Amniotic stem cell (primary cell): Measurements from ENCODE around the gene VAPA.

Experiments used
- DNase-seq: peaks from one replicate; lab custom pipeline; 2025; lab: John Stamatoyannopoulos, UW

VAPA gene

DNA sequence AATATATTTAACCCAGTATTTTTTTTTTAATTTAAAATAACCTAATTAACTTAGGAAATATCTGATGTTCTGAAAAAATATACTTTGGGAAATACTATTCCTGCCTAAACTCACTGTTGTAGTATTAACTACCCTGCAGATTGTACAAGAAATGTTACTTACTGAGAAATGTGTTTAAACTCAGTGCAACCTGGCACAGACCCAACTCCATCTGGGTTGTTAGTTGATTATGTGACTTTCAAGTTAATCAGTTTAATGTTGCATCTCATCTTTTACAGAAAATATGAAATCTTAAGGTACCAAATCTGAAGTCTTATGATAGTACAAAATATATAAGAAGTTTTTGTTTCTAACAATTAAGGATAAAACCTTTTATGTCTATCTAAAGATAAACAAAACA, 27.3 kb downstream of the VAPA start:
- DNase-seq = no peak

DNA sequence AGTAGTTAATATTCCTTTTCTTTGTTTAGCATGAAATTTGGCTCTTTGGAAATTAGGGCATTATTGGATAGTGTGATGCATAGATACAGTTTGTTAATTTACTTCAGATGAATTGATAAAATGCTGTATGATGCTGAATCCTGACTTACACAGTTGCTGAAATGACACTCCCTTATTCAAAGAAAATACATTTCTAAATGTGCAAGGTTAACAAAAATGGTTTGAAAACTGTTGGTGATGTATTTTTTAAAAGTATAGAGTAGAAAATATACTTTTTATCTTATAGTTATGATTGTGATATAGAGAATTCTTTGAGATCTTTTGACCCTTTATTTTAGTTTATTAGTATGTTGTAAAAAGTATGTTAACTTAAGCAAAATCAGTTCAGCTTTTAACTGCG, 27.8 kb downstream of the VAPA start:
- DNase-seq = no peak

DNA sequence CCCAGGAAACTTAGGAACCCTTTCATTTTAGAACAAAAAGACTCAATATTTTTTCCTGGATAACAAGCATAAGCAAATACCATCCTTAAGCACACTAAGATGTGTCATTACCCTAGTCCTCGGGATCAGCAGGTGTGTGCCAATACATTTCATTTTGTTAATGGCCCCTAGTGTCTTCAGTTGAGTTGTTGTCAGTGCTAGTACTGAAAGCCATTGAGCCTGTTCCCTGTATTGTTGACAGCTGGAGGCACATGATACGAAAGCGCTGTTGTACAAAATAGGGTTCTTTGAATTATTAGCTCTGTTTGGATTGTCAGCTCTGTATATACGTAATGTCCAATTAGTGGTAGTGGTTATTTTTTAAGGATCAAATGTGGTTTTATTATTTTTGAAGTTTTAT, 29.5 kb downstream of the VAPA start:
- DNase-seq = no peak

DNA sequence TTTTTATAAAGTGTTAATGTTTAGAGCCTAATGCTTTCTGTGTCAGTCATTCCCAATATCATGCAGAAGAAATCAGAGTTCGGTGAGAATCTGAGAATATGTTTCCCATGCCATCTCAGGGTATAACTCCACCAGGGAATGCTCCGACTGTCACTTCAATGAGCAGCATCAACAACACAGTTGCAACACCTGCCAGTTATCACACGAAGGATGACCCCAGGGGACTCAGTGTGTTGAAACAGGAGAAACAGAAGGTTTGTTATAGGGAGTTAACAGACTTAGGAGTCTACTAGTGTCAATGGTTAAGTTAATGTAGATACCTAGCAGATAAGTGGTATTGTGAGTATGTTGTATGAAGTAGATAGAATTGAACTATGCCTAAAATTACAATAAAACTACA, 31.0 kb downstream of the VAPA start:
- DNase-seq = no peak

DNA sequence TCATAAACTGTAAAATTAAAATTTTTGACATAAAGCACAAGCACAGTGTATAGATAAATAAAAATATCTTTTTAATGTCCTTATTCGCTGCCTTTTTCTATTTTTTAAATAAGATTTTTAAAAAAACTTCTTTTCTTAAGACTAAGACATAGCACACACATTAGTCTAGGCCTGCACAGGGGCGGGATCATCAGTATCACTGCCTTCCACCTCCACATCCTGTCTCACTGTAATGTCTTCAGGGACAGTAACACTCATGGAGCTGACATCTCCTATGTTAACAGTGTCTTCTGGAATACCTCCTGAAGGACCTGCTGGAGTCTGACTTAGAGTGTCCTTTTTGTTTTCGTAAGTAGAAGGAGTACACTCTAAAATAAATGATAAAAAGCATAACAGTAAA, 33.0 kb downstream of the VAPA start:
- DNase-seq = no peak

DNA sequence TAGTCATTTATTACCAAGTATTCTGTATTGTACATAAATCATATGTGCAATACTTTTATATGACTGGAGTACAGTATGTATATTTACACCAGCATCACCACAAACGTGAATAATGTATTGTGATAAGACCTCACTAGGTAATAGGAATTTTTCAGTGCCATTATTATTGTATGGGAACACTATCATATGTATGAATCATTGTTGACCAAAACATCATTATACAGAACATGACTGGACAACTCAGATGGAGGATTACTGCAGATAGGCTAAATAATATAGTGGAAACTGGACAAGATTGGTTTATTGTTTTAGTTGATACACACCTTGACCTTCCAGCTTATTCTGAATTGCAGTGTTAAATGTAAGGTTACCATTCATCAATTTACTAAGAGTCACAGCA, 33.4 kb downstream of the VAPA start:
- no peak for DNase-seq

DNA sequence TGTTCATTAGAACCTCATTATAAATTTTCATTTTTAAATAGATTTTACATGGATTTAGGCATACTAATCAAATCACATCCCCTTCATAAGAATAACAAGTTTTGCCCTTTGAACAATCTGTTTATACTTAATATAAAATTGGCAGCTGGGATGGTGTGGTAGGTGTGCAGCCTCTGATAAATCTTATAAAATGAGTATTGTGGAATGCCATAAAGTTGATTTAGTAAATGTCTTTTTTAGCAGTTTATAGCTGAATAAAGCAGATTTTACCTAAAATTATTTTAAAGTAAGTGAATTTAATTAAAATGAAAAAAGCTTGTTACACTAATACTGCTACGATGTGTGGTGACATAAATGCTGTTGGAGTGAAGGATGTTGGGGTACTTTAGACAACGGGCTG, 35.5 kb downstream of the VAPA start:
- no peak for DNase-seq

DNA sequence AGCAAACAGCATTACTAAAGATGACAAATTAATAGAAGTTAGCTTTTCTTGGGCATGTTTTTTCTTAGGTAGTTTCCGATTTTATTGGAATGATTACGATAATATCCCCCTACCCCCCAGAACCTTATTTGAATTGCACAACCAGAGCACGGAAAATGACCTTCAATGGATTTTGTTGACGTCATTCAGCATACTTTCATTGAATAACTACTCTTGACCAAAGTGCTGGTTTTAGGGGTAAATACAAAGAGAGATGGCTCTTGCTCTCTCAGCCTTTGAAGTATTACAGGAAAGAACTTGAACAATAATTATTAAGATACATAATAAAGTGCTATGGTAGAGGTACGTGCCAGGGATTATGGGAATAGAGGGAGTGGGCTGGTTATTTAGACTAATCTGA, 36.0 kb downstream of the VAPA start:
- no peak for DNase-seq

DNA sequence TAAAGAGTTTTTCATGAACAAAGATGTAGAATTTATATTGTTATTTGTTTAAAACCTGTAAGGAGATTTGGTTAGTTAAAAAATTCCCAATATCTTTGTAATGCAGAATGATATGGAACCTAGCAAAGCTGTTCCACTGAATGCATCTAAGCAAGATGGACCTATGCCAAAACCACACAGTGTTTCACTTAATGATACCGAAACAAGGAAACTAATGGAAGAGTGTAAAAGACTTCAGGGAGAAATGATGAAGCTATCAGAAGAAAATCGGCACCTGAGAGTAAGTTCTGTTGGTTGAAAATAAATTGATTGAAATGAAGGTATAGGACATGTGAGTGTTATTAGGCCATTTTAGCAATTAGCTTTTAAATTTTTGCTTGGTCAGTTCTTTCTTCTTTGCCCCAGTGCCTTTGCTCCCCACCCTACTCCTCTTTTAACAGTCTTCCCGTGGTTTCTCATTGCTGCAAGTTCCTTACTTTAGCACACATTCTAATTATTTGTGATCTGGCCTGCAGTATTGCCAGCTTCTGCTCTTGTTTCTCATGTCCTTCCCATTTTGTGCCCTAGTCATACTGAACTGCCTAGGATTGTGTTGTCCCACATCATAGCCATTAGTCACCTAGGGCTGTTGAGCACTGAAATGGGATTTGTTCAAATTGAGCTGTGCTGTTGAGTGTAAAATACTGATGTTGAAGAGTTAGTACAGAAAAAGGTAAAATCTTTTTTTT, 36.6 kb downstream of the VAPA start:
- DNase-seq = no peak

DNA sequence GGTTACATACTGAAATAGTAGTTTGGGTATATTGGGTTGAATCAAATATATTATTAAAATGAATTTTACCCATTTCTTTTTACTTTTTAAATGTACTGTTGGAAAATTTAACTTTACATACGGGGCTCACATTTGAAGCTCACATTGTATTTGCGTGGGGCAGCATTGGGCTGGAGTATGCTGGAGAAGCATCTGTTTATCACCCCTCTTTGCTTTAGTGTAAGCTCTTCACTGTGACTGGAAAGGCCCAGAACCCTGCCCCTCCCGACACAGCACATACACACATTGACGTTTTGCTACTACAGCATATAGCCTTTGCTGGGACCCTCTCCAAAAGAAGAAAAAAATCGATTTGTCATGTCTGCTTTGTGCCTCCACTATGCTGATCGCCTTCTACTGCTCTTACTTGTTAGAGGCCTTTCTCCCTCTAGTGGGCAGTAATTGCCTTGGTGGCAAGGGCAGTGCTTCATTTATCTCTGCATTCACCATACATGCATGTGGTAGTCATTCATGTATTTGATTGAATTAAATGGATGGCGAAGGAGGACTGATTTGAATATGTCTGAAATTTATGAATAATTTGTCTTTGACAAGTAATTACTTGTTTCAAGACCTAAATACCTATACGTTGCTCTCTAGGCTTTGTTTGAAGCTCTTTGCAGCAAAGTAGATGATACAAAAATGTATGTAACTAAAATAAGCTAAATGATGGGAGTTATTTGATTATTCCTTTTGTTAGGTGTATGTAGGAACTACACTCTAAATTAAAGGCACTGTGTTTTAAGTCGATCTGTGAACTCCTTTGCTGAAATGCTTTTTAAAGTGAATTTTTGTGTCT, 37.4 kb downstream of the VAPA start:
- peak; percentile 35 for DNase-seq

DNA sequence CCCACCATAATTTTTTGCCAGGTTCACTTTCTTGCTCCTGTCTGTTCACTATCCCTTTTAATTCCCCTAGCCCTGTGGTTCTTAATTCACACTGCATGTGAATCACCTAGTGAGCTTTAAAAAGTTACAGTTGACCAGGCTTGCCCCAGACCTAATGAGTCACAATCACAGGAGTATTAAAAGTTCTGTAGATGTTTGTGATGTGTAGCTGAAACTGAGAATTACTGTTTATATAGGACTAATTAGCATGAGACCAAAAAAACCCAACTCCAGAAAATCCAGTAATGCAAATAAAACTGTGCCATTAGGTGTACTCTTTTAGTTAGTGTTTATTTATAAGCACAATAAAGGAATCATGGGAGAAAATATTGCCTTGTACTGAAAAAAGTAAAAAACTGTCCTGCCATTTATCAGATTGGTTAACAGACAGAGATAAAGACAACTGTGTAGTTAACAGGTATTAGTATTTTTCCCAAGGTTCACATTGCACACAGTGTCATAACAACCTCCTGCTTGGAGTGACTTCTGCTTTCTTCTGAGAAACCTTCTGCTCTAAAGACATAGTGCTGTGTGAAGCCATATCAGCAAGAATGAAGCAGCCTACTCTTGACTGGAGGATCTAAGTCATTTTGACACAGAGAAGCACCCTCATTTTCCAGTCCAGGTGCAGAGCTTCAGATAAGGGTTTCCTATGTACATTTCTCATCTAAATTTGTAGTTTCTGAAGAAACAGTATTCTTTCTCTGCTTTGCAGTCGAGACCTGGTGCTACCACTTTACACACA, 39.0 kb downstream of the VAPA start:
- no peak for DNase-seq

DNA sequence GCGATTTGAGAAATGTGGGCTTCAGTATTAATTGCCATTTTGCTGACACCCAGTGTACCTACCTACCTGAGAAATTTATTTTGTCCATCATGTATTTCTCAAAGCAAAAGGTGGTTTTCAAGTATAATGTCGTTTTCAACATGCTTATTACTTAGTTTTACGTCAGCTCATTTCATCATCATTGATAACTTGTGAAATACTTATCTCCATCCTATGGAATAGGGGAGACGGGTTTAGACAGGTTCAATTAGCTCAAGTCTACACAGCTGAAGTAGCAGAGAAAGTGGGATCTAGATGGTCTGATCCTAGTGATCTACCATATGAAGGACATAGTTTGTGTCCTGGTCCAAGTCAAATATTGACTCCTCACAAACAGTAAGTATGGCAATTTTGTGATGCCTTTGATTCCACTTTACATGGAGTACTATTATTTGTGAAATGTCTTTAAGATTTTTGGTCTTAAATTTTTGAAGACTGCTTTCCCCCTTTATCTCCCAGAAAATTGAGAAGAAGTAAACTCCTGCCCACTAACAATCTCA, 45.1 kb downstream of the VAPA start:
- DNase-seq = no peak

DNA sequence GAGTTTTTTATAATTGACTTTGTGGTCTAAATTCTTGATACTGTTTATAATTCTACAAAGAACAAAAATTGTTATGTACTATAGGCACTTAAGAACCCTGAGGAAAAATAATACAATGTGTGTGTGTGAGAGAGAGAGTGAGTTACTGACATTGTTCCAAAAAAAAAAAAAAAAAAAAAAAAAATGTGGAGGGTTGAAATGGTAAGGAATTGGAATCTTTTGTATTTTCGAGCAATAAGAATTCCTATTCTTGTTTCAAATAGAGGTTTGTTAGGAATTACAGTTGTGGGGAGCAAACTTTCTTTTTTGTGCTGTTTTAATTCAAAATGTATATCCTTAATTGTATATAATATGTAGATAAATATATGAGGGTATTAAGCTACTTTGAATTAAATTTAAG, 45.7 kb downstream of the VAPA start:
- DNase-seq = no peak

DNA sequence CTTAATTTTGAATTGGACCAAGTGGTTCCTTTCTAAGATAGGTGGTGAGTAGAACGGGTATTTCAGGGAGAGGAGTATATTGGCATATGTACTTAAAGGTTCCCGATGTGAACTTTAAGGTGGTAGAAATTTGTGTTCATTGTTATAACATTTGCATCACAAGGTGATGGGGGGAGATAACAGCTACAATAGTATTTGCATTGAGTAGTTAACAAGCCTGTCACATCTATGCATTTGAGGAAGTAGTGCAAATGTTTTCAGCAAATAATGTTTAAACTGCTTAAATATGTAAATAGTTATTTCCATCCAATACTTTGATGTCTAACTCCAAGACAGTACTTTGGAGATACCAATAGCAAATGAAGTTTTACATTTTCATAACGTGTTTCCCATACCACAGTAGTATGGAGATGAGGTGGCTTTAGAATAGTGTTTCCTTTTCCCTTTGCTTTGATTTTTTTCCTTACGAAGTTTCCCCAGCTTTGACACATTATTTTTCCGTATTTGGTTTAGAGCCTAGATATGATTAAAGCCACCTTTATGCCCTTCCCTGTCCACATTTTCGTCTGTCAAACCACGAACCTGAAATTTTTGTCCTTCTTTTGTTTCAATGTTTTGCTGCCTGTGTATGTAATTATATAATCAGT, 46.6 kb downstream of the VAPA start:
- no peak for DNase-seq

DNA sequence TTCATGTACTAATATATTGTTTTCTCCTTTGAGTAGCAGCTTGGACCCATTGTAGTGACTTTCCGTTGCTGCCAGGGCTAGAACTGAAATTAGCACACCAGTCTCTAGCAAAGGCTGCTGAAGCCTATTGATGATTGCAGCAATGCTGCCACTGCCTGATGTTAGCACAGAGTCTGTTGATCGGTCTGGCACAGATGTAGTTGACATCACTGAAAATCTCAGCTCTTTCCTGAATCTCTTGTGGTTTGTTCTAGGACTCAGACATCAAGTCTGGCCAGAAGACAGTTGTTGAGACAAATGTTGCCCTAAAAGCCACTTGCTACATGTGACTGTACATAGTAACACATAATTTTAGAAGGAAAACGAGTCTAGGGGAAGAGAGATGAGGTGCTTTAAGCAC, 47.2 kb downstream of the VAPA start:
- DNase-seq = no peak

DNA sequence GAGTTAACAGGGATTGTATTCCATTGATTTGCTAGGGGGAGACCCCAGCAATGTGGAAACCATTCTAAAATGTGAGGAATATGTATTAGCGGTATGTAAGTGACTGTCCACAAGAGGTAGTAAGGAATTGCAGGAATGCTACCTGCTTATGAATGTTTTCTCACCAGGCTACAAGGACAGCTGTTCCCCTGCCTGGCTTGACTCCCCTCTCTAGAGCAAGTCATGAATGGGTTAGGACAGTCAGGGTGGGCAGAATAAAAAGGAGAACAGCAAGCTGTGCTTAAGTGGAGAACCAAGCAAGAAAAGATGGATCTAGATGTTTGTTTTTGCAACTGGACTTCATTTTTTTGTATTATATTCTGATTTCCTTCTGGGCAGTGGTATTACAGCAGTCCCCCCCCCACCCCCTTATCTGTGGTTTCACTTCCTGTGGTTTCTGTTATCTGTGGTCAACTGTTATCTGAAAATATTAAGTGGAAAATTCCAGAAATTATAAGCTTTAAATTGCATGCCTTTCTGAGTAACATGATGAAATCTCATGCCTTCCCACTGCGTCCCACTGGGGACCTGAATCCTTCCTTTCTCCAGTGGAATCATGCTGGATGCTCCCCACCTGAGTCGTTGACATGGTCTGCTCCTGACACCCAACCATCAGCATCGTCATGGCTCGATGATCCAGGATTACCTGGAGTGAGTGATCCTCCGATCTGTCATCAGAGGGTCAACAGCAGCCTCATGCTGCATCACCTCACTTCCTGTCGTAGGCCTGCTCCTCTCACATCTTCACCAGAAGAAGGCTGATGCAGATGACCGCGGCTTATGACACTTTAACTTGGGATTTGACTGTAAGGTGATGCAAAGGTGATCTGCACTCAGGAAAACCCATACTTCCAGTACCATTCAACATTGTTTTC, 52.2 kb downstream of the VAPA start:
- no peak for DNase-seq

DNA sequence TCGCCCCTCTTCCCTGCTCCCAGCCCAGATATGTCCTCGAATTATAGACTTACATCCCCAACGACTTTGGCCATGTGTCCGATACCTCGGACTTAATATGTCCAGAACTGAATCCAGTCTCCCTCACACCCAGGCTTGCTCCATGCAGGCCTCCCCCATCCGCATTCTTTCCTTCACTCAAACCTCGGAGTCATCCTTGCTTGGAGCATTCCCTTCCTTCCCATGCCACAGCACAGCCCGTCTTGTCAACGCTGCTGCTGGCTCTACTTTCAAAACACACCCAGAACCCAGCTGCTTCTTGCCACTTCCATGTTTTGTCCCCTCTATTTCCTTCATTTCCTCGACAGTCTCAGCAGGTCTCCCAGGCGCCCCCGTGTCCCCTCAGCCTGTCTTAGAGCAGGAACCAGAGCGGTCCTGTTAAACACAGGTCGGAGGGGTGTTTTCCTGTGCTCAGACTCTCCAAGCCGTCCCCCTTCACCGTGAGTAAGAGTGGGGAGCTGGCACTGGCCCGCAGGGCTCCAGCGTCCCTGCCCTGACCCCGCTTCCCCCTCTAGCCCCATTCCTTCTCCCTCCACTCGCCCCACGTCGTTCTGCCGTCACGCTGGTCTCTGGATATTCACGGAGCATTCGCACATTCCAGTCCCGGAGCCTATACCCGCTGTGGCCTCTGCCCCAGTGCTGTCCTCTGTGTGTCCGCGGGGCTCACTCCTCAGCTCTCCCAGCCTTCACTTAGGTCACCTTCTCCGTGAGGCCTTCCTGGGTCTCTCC, 54.4 kb downstream of the VAPA start:
- DNase-seq = no peak

DNA sequence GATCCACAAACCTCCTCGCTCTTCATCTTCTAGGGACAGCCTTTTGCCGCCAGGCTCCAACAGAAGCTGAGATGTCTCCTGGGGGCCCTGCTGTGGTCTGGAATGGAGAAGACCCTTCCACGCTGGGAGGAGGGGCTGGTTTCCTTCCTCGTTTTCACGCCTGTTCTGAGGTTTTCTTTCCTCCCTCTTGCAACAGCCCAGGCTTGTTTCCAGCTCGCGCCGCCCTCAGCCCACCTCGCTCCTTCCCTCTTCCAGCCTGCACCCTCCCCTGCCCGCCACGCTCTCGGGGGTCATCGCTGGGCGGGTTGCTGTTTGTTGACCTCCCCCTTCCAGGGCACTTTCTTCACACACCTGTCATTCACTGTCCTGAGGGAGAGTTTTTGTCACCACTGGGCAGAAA, 55.4 kb downstream of the VAPA start:
- DNase-seq = no peak

DNA sequence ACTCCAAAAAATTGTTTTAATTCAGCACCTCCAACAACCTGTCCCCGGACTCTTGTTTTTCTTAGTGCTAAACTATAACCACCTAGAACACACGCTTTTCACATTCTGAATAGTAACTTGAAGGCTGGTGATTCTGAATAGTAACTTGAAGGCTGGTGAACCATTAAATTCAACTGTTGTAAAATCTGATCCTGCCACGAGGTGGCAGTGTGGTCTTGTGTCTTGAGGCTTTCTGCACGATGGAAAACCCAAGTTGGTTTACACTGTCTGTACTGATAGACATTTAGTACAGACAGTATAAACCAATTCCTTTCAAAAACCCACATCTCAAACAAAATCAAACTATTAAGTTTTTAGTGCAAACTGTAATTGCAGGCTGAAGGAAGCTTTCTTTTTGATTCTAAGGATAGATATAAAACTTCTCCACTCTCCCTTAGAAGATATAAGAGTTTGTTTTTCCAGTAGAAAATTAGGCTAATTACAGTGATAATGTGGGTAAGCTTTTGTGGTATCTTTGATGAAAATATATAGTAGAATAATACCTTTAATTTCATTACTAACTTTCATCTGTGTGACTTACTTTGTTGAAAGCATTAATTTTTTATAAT, 57.6 kb downstream of the VAPA start:
- DNase-seq = peak; percentile 22

DNA sequence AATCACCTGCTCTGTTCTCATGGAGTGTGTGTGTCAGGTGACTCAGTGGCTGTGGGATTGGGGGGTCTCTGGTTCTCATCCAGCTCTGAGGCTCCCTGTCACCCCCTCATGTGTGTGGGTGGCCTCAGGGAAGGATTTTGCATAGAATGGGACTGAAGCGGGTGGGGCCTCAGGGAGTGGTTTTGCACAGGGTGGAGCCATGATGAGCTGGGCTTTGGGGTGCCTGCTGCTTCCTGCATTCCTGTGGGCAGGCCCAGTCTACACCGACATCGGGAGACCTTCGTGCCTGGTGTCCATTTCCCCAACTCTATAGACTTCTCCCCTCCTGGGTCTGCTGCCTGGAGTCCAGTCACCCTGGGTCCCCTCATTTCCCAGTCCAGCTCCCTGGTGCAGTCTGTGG, 59.7 kb downstream of the VAPA start:
- DNase-seq = no peak
